Occipital lobe (tissue), 2 donors: ENCODE measurements around the gene METTL2B. TPM values are rescaled to one million over a fixed set of nuclear protein-coding genes. Genes with fewer than 3 reads are reported as not detected.
A peak's percentile ranks its signal among the peaks of the same experiment; 100 is the strongest.

Experiments used
- DNase-seq: peaks from one replicate; lab custom pipeline; 2025; lab: John Stamatoyannopoulos, UW
- total RNA-seq: library from RNA; depleted of rRNA; stranded (reverse); fragments of >200 nt; gene quantifications from one replicate; pipeline ENCODE4 v1.2.3, GENCODE V29; 2014

Gene METTL2B
- total RNA-seq: 33.1 TPM

DNA sequence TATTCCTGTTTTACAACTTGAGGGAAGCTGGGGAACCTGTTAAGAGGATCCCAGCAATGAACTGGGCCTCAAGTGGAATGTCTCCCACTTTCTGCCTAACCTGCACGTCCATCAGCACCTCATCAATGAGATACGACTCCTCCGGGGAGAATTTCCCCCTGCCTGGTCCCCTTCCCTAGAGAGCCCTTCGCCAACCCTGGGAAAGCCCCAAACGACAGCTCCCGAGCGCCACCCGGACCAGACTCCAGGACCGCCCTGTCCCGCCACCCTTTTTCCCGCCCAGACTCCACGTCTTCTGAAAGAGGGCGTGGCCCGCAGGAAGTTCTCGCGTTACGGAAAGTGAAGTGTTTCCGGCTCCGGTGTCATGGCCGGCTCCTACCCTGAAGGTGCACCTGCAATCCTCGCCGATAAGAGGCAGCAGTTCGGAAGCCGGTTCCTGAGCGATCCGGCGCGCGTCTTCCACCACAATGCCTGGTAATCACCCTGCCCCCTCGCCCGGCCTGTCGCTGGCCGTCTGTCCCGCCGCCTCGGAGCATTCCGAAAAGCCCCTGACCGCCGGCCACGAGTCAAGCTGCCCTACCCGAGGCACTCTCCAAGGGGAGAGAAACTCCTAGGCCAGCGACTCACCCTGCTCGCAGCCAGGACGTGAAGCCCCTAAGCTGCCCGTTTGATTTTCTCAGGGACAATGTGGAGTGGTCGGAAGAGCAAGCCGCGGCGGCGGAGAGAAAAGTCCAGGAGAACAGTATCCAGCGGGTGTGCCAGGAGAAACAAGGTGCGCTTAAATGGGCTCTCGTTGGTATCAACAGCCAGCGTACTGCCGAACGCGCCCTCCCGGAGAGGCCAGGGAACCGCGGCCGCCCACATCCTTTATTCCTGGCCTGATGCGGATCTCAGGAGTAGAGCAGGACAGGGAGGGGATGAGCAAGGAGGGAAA lies at the start of gene METTL2B:
TSS of gene METTL2B (plus strand) at position 347 of the 934 bp plus-strand sequence. CDS start at position 365, 18 bp downstream.
- DNase-seq: peak; percentile 91

DNA sequence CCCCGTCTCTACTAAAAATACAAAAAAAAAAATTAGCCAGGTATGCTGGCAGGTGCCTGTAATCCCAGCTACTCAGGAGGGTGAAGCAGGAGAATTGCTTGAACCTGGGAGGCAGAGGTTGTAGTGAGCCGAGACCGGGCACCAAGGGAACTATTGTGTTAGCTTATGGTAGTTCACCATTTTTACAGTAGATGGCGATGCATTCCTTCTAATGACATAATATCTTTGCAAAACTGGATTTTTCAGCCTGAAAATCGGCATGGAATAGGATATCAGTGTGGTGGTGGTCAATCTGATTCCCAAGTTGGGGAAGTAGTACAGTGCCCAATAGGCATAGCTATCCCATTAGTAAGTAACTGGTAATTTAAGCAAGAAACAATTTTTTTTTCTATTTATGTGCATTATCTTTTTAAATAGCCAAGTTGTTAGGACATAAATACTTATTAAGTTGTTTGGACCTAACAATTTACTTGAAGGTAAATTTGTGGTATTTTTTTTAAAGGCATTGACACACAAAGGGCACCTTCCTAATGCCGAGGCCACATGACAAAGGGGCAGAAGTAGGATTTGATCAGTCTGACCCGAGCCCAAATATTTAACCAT lies 49.2 kb upstream of the METTL2B start:
- DNase-seq: no peak

- no peak for DNase-seq
Measured at GRCh38 chr7:128430207-128430606, 46.3 kb upstream of the METTL2B start.

DNA sequence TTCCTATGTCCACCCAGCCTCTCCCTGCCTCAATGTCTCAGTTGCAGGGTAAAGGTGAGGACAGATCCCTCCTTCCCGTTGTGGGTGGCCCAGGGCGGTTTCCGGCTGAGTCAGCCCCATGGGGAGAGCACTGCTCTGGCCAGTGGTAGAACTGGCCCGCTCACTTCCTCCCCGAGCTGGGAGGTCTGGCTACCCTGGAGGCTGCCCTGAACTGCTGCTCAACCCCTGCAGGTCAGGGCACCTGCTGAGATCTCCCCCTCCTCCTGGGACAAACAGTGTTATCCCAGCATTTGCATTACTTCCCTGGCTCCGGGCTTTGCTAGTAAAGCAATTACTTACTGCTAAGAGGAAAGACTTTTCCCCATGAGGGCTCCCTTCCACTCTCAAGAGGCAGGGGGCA lies 45.3 kb upstream of the METTL2B start:
- no peak for DNase-seq

GRCh38 chr7:128431754-128432153 lies 44.8 kb upstream of the METTL2B start:
- no peak for DNase-seq

DNA sequence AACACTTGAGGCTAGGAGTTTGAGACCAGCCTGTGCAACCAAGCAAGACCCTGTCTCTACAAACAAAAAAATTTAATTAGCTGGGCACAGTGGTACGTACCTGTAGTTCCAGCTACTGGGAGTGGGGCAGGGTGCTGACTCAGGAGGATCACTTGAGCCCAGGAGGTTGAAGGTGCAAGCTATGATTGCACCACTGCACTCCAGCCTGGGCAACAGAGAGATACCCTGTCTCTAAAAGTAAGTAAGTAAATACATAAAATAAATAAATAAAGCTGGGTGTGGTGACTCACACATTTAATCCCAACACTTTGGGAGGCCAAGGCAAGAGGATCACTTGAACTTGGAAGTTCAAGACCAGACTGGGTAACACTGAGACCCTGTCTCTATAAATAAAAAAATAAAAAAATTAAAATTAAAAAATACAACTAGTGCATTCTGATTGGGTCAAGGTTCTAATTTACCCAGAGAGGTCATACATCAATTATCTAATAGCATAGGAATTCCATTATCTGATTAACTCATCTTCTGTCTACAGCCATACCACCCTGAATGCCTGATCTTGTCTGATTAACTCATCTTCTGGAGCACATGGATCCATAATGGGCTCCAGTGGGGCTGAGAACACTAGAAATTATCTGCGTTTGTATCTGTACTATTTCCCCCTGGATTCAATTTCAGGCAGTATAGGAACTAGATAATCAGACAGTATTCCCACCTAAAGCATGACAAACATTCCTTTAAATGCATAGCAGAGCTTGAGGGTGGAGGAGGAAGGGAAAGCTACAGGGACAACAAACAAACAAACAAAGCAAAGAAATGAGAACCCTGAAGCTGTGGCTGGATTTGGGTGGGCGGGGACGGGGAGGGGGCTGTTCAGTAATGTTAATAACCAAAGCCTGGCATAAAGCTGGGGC lies 41.9 kb upstream of the METTL2B start:
- DNase-seq: no peak

GRCh38 chr7:128435327-128435686 lies 41.2 kb upstream of the METTL2B start:
- DNase-seq: no peak

GRCh38 chr7:128437426-128438332 lies 38.9 kb upstream of the METTL2B start:
- no peak for DNase-seq

DNA sequence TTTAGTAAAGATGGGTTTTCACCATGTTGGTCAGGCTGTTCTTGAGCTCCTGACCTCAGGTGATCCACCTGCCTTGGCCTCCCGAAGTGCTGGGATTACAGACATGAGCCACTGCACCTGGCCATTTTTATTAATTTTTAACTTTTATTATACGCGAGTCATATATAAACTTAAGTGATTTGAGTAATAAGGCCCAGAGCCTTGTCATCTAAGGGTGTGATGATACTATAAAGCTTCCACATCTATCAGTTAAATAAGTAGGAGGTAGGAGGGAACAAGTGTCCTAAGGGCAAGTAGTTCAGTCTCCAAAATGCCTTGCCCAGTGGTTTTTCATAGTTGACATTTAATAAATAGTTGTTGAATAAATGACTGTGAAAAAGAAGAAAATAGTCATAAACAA lies 34.2 kb upstream of the METTL2B start:
- no peak for DNase-seq

- DNase-seq: no peak
Measured at GRCh38 chr7:128443831-128444600, 32.5 kb upstream of the METTL2B start.

DNA sequence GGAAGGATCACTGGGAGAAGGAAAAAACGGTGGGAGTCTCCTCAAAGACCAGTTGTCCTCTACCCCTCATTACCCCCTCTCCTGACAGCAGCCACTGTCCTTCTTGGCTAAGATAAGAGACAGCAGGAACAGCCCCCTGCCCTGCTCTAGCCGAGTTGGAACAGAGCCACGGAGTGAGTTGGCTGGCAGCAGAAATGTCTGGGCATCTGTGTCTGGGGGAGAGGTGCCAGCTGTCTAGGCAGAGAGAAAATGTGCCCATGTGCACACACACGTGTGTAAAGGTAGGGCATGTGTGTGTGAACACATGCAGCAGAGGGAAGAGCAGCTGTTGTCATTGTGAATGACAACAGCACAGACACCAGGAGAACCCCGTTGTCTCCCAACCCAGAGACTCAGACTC lies 30.2 kb upstream of the METTL2B start:
- no peak for DNase-seq

DNA sequence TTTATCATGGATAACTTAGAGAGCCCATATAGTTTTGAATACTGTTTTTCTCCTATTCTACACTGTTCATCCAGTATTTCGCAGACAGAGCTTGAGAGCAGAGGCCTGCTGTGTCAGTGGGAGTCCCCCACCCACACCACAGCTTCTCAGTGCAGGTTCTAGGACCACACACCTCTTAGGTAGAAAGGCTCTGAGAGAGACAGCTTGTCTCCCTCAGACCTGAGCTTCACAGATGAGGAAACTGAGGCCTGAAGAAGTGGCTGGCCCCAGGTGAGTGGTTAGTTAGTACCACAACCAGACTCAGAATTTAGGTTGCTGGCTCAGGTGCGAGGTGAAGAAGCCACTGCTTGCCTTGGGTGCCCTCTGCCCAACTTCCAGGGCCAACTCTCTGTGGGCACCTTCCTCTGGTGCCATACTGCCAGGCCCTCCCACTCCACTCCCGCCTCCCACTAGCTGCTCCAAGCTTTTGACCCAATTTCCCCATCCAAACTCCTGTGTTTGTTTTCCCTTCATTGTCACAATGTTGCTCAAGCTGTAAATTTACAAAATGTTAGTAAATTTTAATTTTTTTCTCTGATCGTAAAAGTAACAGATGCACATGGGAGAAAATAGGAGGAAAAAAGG lies 28.5 kb upstream of the METTL2B start:
- DNase-seq: no peak

- DNase-seq: no peak
Measured at GRCh38 chr7:128448751-128449302, 27.7 kb upstream of the METTL2B start.

- DNase-seq: no peak
Measured at GRCh38 chr7:128450409-128450808, 26.1 kb upstream of the METTL2B start.

GRCh38 chr7:128450913-128451312 lies 25.6 kb upstream of the METTL2B start:
- no peak for DNase-seq

- DNase-seq: no peak
Measured at GRCh38 chr7:128452552-128452951, 24.0 kb upstream of the METTL2B start.

- peak; percentile 26 for DNase-seq
Measured at GRCh38 chr7:128453836-128454804, 22.4 kb upstream of the METTL2B start.
